Large intestine (tissue), 3 donors: ENCODE results near the gene NMNAT1. TPM values are rescaled to one million over a fixed set of nuclear protein-coding genes. Genes with fewer than 3 reads are reported as not detected.
"Not testable (repeated sequence)": the region's sequence is repeated elsewhere in the genome, so short reads cannot be mapped to it uniquely, and the experiment has no call there.

Experiments
- DNase-seq, 2 donors: peaks; one replicate each; pipeline versions ENCODE4 v3.0.0 to v3.0.0-alpha.2; 2013
- H3K27ac ChIP-seq: one replicate; pipeline ENCODE4 v1.5.1; 2013; ENCODE audit warnings: low read length
- H3K27me3 ChIP-seq: 2 replicates; pipeline ENCODE4 v1.6.1; 2013; ENCODE audit warnings: low read length; ENCODE audit not compliant: control insufficient read depth, insufficient read depth
- H3K36me3 ChIP-seq: 2 replicates; pipeline ENCODE4 v1.6.1; 2013; ENCODE audit warnings: low read length; ENCODE audit not compliant: control insufficient read depth, insufficient read depth
- H3K4me1 ChIP-seq: one replicate; pipeline ENCODE4 v1.6.1; 2013; ENCODE audit warnings: low read length; ENCODE audit not compliant: control insufficient read depth, insufficient read depth
- H3K4me3 ChIP-seq: one replicate; pipeline ENCODE4 v1.5.1; 2013; ENCODE audit warnings: low read length
- H3K9me3 ChIP-seq: one replicate; pipeline ENCODE4 v1.6.1; 2013; ENCODE audit warnings: mild to moderate bottlenecking, low read depth, low read length, moderate library complexity; ENCODE audit not compliant: control insufficient read depth
- WGBS: methylation state at CpG from one replicate; pipeline ENCODE4 v1.1.5; 2013; ENCODE audit warnings: low lambda C conversion rate; ENCODE audit not compliant: insufficient coverage; 5-methylcytosine and 5-hydroxymethylcytosine counted together
- polyA plus RNA-seq: library from polyadenylated mRNA; unstranded; fragments of 120-200 nt; gene quantifications from one replicate; pipeline ENCODE4 v1.2.1, GENCODE V29; 2013

NMNAT1 gene
- polyA plus RNA-seq, 1 donor: 15.2 TPM

- Histone ChIP-seq H3K27me3 (no peaks in the 10 kb centered on the region), H3K36me3 (no peaks in the 10 kb centered on the region), H3K4me3 (no peak overlapping the region), H3K27ac (no peak overlapping the region), H3K9me3 (no peaks in the 10 kb centered on the region), H3K4me1 (no peaks in the 10 kb centered on the region)
- DNase-seq: no peak
- WGBS: no CpG with 5 or more reads among the region's 5 CpGs
Measured at GRCh38 chr1:10014016-10014415, 70.7 kb downstream of the NMNAT1 start.

GRCh38 chr1:10019561-10019960, 76.3 kb downstream of the NMNAT1 start:
- DNase-seq: no peak
- H3K36me3 ChIP-seq: no peaks in the 10 kb centered on the region
- H3K27ac ChIP-seq: no peak overlapping the region
- no peaks in the 10 kb centered on the region for H3K9me3 ChIP-seq
- H3K27me3 ChIP-seq: no peaks in the 10 kb centered on the region
- no peaks in the 10 kb centered on the region for H3K4me1 ChIP-seq
- no peak overlapping the region for H3K4me3 ChIP-seq

- H3K27me3 ChIP-seq: no peaks in the 10 kb centered on the region
- H3K36me3 ChIP-seq: no peaks in the 10 kb centered on the region
- DNase-seq: no peak
- WGBS: no CpG with 5 or more reads among the region's 3 CpGs
- H3K4me3 ChIP-seq: no peak overlapping the region
- H3K4me1 ChIP-seq: no peaks in the 10 kb centered on the region
- H3K9me3 ChIP-seq: no peaks in the 10 kb centered on the region
- no peak overlapping the region for H3K27ac ChIP-seq
Measured at GRCh38 chr1:10020086-10020485, 76.8 kb downstream of the NMNAT1 start.

- 100% methylated on average over 1 of the region's 2 CpGs for WGBS
- H3K4me1 ChIP-seq, DNase-seq, H3K9me3 ChIP-seq, H3K36me3 ChIP-seq, H3K4me3 ChIP-seq, H3K27ac ChIP-seq, H3K27me3 ChIP-seq: not testable (repeated sequence)
Measured at GRCh38 chr1:10020678-10021077, 77.4 kb downstream of the NMNAT1 start.

GRCh38 chr1:10021992-10022391, 78.7 kb downstream of the NMNAT1 start:
- DNase-seq, H3K36me3 ChIP-seq, H3K27ac ChIP-seq, H3K27me3 ChIP-seq, H3K4me1 ChIP-seq, H3K4me3 ChIP-seq, H3K9me3 ChIP-seq: not testable (repeated sequence)
- 100% methylated on average over 1 of the region's 4 CpGs for WGBS

GRCh38 chr1:10022656-10023055, 79.4 kb downstream of the NMNAT1 start:
- DNase-seq: no peak
- WGBS: 100% methylated on average over 1 of the region's 7 CpGs
- no peaks in the 10 kb centered on the region for H3K9me3 ChIP-seq
- H3K27ac ChIP-seq: no peak overlapping the region
- no peaks in the 10 kb centered on the region for H3K4me1 ChIP-seq
- no peak overlapping the region for H3K4me3 ChIP-seq
- H3K36me3 ChIP-seq: no peaks in the 10 kb centered on the region
- no peaks in the 10 kb centered on the region for H3K27me3 ChIP-seq

- no CpG with 5 or more reads among the region's 2 CpGs for WGBS
- Histone ChIP-seq H3K27me3 (no peaks in the 10 kb centered on the region), H3K4me1 (no peaks in the 10 kb centered on the region), H3K4me3 (no peak overlapping the region), H3K27ac (no peak overlapping the region), H3K9me3 (no peaks in the 10 kb centered on the region), H3K36me3 (no peaks in the 10 kb centered on the region)
- no peak for DNase-seq
Measured at GRCh38 chr1:10025354-10025753, 82.1 kb downstream of the NMNAT1 start.

GRCh38 chr1:10027027-10027426, 83.8 kb downstream of the NMNAT1 start:
- no peaks in the 10 kb centered on the region for H3K36me3 ChIP-seq
- no peak for DNase-seq
- H3K4me3 ChIP-seq: no peak overlapping the region
- no peaks in the 10 kb centered on the region for H3K27me3 ChIP-seq
- H3K9me3 ChIP-seq: no peaks in the 10 kb centered on the region
- H3K4me1 ChIP-seq: no peaks in the 10 kb centered on the region
- H3K27ac ChIP-seq: no peak overlapping the region

GRCh38 chr1:10028956-10029500, 85.8 kb downstream of the NMNAT1 start:
- not testable (repeated sequence) for DNase-seq, H3K36me3 ChIP-seq, H3K27me3 ChIP-seq, H3K4me3 ChIP-seq, H3K27ac ChIP-seq, H3K4me1 ChIP-seq, H3K9me3 ChIP-seq
- WGBS: no CpG with 5 or more reads among the region's 24 CpGs

- Histone ChIP-seq H3K9me3 (no peaks in the 10 kb centered on the region), H3K27ac (no peak overlapping the region), H3K4me1 (no peaks in the 10 kb centered on the region), H3K36me3 (peaks cover 2% of the 10 kb centered on the region), H3K27me3 (no peaks in the 10 kb centered on the region), H3K4me3 (no peak overlapping the region)
- no peak for DNase-seq
- no CpG with 5 or more reads among the region's 3 CpGs for WGBS
Measured at GRCh38 chr1:10031461-10031860, 88.2 kb downstream of the NMNAT1 start.

- peak within 1 kb of the TSS; percentile 92 for H3K27ac ChIP-seq
- H3K27me3 ChIP-seq: no peaks in the 10 kb centered on the region
- DNase-seq: peak; percentile 99
- WGBS: no CpG with 5 or more reads among the region's 73 CpGs
- no peaks in the 10 kb centered on the region for H3K9me3 ChIP-seq
- peaks cover 10% of the 10 kb centered on the region for H3K36me3 ChIP-seq
- H3K4me3 ChIP-seq: peak within 1 kb of the TSS; percentile 92
- no peaks in the 10 kb centered on the region for H3K4me1 ChIP-seq
Measured at GRCh38 chr1:10032590-10033358, 89.5 kb downstream of the NMNAT1 start, which contains the start of gene UBE4B. Gene UBE4B (plus strand): TSS chr1:10032958. CDS start chr1:10033671, 713 bp downstream.
